OCI-LY7 (cell line): Measurements from ENCODE around the gene GRID1. TPM values are rescaled to one million over a fixed set of nuclear protein-coding genes. Genes with fewer than 3 reads are reported as not detected.

Experiments used
- BruUV-seq: library from RNA; stranded (reverse); fragments of 400-500 nt; replicated peaks from 2 replicates; lab custom pipeline; 2021; lab: Mats Ljungman, UMichigan
- CTCF ChIA-PET: fragments of 300-600 bp; sonication (Branson Sonifier 250); formaldehyde crosslinking; loops from one replicate; lab custom pipeline; 2022; ENCODE audit warnings: antibody characterized with exemption; ENCODE audit not compliant: unreplicated experiment; lab: Charles Lee
- POLR2A ChIA-PET: fragments of 300-600 bp; sonication (Branson Sonifier 250); formaldehyde crosslinking; loops from one replicate; lab custom pipeline; 2022; ENCODE audit warnings: antibody characterized with exemption; lab: Charles Lee
- DNase-seq: peaks from one replicate; pipeline ENCODE4 v3.0.0-alpha.2; 2015; ENCODE audit warnings: low spot score
- H2AFZ ChIP-seq: fragments of 200-600 bp; sonication (generic), shearing (Covaris generic); 2 replicates; pipeline ENCODE4 v1.6.1; 2014; ENCODE audit warnings: mild to moderate bottlenecking, antibody characterized with exemption, low read length, moderate library complexity
- H3K27ac ChIP-seq: fragments of 200-600 bp; sonication (generic); 2 replicates; pipeline ENCODE4 v1.5.1; 2014; ENCODE audit warnings: mixed run types, low read depth, mild to moderate bottlenecking, moderate library complexity, low read length, inconsistent platforms; ENCODE audit not compliant: poor library complexity, severe bottlenecking
- H3K36me3 ChIP-seq: fragments of 200-600 bp; sonication (generic); 2 replicates; pipeline ENCODE4 v1.6.1; 2014; ENCODE audit warnings: mild to moderate bottlenecking, antibody characterized with exemption, low read length, moderate library complexity, mixed read lengths; ENCODE audit not compliant: insufficient read depth
- H3K4me1 ChIP-seq: fragments of 200-600 bp; sonication (generic); 2 replicates; pipeline ENCODE4 v1.5.1; 2014; ENCODE audit warnings: mild to moderate bottlenecking, low read length; ENCODE audit not compliant: insufficient read depth, poor library complexity, severe bottlenecking
- H3K4me2 ChIP-seq: fragments of 200-600 bp; sonication (generic); 2 replicates; pipeline ENCODE4 v1.6.1; 2014; ENCODE audit warnings: mild to moderate bottlenecking, low read length
- H3K4me3 ChIP-seq: fragments of 200-600 bp; sonication (generic); 2 replicates; pipeline ENCODE4 v1.5.1; 2014; ENCODE audit warnings: mild to moderate bottlenecking, low read depth, low read length; ENCODE audit not compliant: poor library complexity, severe bottlenecking
- H3K79me2 ChIP-seq: fragments of 200-600 bp; sonication (generic); 2 replicates; pipeline ENCODE4 v1.6.1; 2016; ENCODE audit warnings: low read depth, mild to moderate bottlenecking, low read length, moderate library complexity, mixed read lengths; ENCODE audit not compliant: insufficient read depth
- H3K9me2 ChIP-seq: fragments of 200-600 bp; sonication (generic); 2 replicates; pipeline ENCODE4 v1.6.1; 2016; ENCODE audit warnings: mild to moderate bottlenecking, low read length, mixed read lengths; ENCODE audit not compliant: insufficient read depth
- H3K9me3 ChIP-seq: fragments of 200-600 bp; sonication (generic); 2 replicates; pipeline ENCODE4 v1.6.1; 2014; ENCODE audit warnings: mild to moderate bottlenecking, mixed run types, low read length, mixed read lengths
- H4K20me1 ChIP-seq: fragments of 200-600 bp; sonication (generic); 2 replicates; pipeline ENCODE4 v1.6.1; 2014; ENCODE audit warnings: mild to moderate bottlenecking, antibody characterized with exemption, low read length, moderate library complexity, mixed read lengths; ENCODE audit not compliant: insufficient read depth
- EZH2phosphoT487 ChIP-seq: fragments of 200-600 bp; sonication (generic); IDR thresholded peaks from 2 replicates; pipeline ENCODE4 v1.6.1; 2018; ENCODE audit warnings: low read depth, borderline replicate concordance, mild to moderate bottlenecking, mixed run types, antibody characterized with exemption, low read length, moderate library complexity, mixed read lengths
- intact Hi-C: fragments of 100-400 bp; cut with micrococcal nuclease; formaldehyde crosslinking; loops from one replicate; pipeline ENCODE4 v1.10.0; 2022; ENCODE audit not compliant: unreplicated experiment
- total RNA-seq, 2 experiments: library from RNA; depleted of rRNA in 1 of 2; stranded (reverse); fragments of >200 nt in 1 of 2; shearing (Covaris generic) in 1 of 2; gene quantifications; 2 replicates each; pipeline ENCODE4 v1.2.3, GENCODE V29; 2014 to 2022
- TF ChIP-seq, protein P1 (sequence below): fragments of 200-600 bp; sonication (generic); conservative IDR thresholded peaks from 2 replicates; pipeline ENCODE4 v1.5.1; 2014; ENCODE audit warnings: mild to moderate bottlenecking, antibody characterized with exemption, low read length, moderate library complexity, mixed read lengths

The GRID1 gene
- total RNA-seq, 2 experiments from 2014 or later, result 1.6 to 3.7 TPM

DNA sequence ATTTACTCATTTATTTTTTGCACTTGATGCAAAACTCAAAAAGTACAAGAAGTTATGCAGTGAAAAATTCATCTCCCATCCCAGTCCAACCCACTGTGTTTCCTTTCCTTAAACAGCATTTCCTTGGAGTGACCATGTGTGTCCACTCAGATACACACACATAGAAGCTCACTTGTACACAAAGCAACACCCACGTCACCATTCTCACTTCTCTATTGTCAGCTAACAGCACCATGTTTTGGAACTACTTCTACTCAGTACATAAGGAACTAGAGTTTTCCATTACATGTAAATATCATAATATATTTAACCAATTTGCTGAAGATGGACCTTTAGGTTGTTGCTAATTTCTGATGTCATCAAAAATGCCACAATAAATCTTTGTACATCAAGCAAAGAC lies 167.6 kb downstream of the GRID1 start:
- Histone ChIP-seq H3K4me1 (no peaks in the 10 kb centered on the region), H3K4me2 (no peak overlapping the region), H2AFZ (no peak overlapping the region), H4K20me1 (no peaks in the 10 kb centered on the region), H3K9me3 (no peaks in the 10 kb centered on the region), H3K4me3 (no peak overlapping the region), H3K27ac (no peak overlapping the region), H3K9me2 (no peaks in the 10 kb centered on the region), H3K36me3 (no peaks in the 10 kb centered on the region), H3K79me2 (no peaks in the 10 kb centered on the region)
- DNase-seq, result no peak
- ChIA-PET CTCF (no interaction called here), POLR2A (interaction anchor here (0.5 to 0.6 kb wide), 2 partner anchors 18 to 569 kb away, joined by 3 read pairs; no protein-coding TSS in a partner anchor)
- TF ChIP-seq, protein P1, sequence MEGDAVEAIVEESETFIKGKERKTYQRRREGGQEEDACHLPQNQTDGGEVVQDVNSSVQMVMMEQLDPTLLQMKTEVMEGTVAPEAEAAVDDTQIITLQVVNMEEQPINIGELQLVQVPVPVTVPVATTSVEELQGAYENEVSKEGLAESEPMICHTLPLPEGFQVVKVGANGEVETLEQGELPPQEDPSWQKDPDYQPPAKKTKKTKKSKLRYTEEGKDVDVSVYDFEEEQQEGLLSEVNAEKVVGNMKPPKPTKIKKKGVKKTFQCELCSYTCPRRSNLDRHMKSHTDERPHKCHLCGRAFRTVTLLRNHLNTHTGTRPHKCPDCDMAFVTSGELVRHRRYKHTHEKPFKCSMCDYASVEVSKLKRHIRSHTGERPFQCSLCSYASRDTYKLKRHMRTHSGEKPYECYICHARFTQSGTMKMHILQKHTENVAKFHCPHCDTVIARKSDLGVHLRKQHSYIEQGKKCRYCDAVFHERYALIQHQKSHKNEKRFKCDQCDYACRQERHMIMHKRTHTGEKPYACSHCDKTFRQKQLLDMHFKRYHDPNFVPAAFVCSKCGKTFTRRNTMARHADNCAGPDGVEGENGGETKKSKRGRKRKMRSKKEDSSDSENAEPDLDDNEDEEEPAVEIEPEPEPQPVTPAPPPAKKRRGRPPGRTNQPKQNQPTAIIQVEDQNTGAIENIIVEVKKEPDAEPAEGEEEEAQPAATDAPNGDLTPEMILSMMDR, result no peak
- TF ChIP-seq EZH2phosphoT487, result no peak
- no TSS peak for BruUV-seq
- intact Hi-C loops, result no loop called here

DNA sequence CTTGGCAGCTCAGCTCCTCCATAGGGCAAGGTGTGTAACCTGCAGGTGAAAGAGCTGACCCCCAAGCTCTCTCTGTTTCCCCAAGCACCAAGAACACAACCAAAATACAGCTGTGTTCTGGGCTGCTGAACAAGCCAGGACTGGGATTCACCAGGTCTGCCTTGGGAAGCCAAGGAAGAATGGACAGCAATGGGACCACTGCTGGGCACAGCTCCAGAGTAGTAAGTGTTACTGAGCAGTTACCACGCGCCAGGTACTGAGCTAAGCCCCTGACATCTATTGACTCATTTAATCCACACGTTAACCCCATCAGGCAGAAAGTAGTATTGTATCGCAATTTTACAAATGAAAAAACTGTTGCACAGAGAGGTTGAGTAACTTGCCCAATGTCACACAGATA lies 168.3 kb downstream of the GRID1 start:
- no TSS peak for BruUV-seq
- intact Hi-C loops, result no loop called here
- H3K9me3 ChIP-seq, result no peaks in the 10 kb centered on the region
- H3K79me2 ChIP-seq, result no peaks in the 10 kb centered on the region
- no peaks in the 10 kb centered on the region for H3K36me3 ChIP-seq
- ChIA-PET CTCF (no interaction called here), POLR2A (no interaction called here)
- H3K4me1 ChIP-seq, result no peaks in the 10 kb centered on the region
- H2AFZ ChIP-seq, result no peak overlapping the region
- H3K4me3 ChIP-seq, result no peak overlapping the region
- H4K20me1 ChIP-seq, result no peaks in the 10 kb centered on the region
- H3K9me2 ChIP-seq, result no peaks in the 10 kb centered on the region
- DNase-seq, result no peak
- no peak overlapping the region for H3K27ac ChIP-seq
- no peak overlapping the region for H3K4me2 ChIP-seq
- no peak for TF ChIP-seq EZH2phosphoT487
- TF ChIP-seq, protein P1, result no peak

DNA sequence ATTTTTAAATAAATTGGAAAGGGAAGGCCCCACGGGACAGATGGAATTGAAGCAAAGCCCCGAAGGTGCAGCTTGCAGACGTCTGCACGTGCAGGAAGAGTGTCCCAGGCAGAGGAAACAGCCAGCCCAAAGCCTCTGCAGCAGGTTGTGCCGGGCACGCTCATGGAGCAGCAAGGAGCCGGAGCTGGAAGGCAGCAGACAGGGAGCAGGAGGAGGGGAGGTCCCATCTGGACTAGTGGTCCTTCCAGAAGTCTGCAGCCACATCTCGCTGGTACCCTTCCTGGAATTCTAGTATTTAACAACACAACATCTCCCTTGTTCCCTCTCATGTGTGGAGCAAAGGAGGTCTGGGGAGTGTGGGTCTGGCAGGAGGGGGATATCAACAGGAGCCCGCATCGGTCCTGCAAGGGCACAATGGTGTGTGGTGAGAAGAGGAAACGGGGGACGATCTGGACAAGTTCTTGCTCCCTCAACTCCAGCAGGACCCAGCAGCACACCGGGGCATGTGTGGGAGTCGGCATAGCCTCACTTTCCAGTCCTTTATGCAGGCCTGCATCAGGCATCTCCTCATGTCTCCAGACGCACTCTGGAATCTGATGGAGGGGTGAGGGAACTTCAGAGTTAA lies 169.3 kb downstream of the GRID1 start:
- Histone ChIP-seq H3K79me2 (no peaks in the 10 kb centered on the region), H3K4me3 (no peak overlapping the region), H3K4me2 (no peak overlapping the region), H3K4me1 (no peaks in the 10 kb centered on the region), H2AFZ (no peak overlapping the region), H3K36me3 (no peaks in the 10 kb centered on the region), H3K27ac (no peak overlapping the region), H3K9me2 (no peaks in the 10 kb centered on the region), H3K9me3 (no peaks in the 10 kb centered on the region), H4K20me1 (no peaks in the 10 kb centered on the region)
- CTCF ChIA-PET, result no interaction called here
- no peak for DNase-seq
- TF ChIP-seq EZH2phosphoT487, result no peak
- TF ChIP-seq, protein P1, result no peak
- POLR2A ChIA-PET, result no interaction called here
- intact Hi-C loops, result no loop called here
- BruUV-seq, result no TSS peak
